Frontal cortex (tissue), 4 donors: Measurements from ENCODE around the gene MUC2. TPM values are rescaled to one million over a fixed set of nuclear protein-coding genes. Genes with fewer than 3 reads are reported as not detected.

Experiments
- DNase-seq, 2 donors: peaks; one replicate each; pipeline ENCODE4 v3.0.0; 2012; ENCODE audit warnings: low spot score in 2 of 2
- FAIRE-seq: peaks from 2 replicates; lab custom pipeline; 2012; peaks lifted over from hg19 to GRCh38; lab: Jason Lieb, UNC
- total RNA-seq: library from RNA; depleted of rRNA; stranded (reverse); fragments of >200 nt; gene quantifications from one replicate; pipeline ENCODE4 v1.2.3, GENCODE V29; 2014
- donor health status: control.
- donor health status: control.
- donor health status: control.

Gene MUC2
- total RNA-seq: not detected

- DNase-seq (no peak), FAIRE-seq (no peak)
Observed at GRCh38 chr11:1074244-1075221, at the start of gene MUC2. MUC2 (plus strand) TSS chr11:1074874.

- no peak for DNase-seq
- no peak for FAIRE-seq
Observed at GRCh38 chr11:1025410-1026162, 49.1 kb upstream of the MUC2 start.

GRCh38 chr11:1026163-1026450 is 48.6 kb upstream of the MUC2 start:
- FAIRE-seq: no peak
- no peak for DNase-seq

- no peak for DNase-seq
- FAIRE-seq: no peak
Observed at GRCh38 chr11:1026641-1027482, 47.8 kb upstream of the MUC2 start.

- DNase-seq (no peak), FAIRE-seq (no peak)
Observed at GRCh38 chr11:1027483-1028290, 47.0 kb upstream of the MUC2 start.

- DNase-seq: no peak
- no peak for FAIRE-seq
Observed at GRCh38 chr11:1028291-1028540, 46.5 kb upstream of the MUC2 start.

- FAIRE-seq (no peak), DNase-seq (no peak)
Observed at GRCh38 chr11:1028616-1029015, 46.1 kb upstream of the MUC2 start.

GRCh38 chr11:1029051-1029450 is 45.6 kb upstream of the MUC2 start:
- no peak for FAIRE-seq
- DNase-seq: no peak

GRCh38 chr11:1029654-1030053 is 45.0 kb upstream of the MUC2 start:
- DNase-seq (no peak), FAIRE-seq (no peak)

- DNase-seq (no peak), FAIRE-seq (no peak)
Observed at GRCh38 chr11:1030086-1030485, 44.6 kb upstream of the MUC2 start.

- FAIRE-seq (no peak), DNase-seq (no peak)
Observed at GRCh38 chr11:1030556-1030955, 44.1 kb upstream of the MUC2 start.

GRCh38 chr11:1031121-1031899 is 43.4 kb upstream of the MUC2 start:
- no peak for DNase-seq
- no peak for FAIRE-seq

- FAIRE-seq (no peak), DNase-seq (no peak)
Observed at GRCh38 chr11:1032310-1032891, 42.3 kb upstream of the MUC2 start.

- FAIRE-seq: no peak
Observed at GRCh38 chr11:1033016-1033798, 41.5 kb upstream of the MUC2 start.

GRCh38 chr11:1034001-1034400 is 40.7 kb upstream of the MUC2 start:
- DNase-seq: no peak
- FAIRE-seq: no peak

More at GRCh38 chr11:1033016-1033798, 41.5 kb upstream of the MUC2 start:
- DNase-seq: no peak

GRCh38 chr11:1034456-1035295 is 40.0 kb upstream of the MUC2 start:
- DNase-seq (no peak), FAIRE-seq (no peak)
